ENCODE data around the gene NOTCH1.

Gene NOTCH1

DNA sequence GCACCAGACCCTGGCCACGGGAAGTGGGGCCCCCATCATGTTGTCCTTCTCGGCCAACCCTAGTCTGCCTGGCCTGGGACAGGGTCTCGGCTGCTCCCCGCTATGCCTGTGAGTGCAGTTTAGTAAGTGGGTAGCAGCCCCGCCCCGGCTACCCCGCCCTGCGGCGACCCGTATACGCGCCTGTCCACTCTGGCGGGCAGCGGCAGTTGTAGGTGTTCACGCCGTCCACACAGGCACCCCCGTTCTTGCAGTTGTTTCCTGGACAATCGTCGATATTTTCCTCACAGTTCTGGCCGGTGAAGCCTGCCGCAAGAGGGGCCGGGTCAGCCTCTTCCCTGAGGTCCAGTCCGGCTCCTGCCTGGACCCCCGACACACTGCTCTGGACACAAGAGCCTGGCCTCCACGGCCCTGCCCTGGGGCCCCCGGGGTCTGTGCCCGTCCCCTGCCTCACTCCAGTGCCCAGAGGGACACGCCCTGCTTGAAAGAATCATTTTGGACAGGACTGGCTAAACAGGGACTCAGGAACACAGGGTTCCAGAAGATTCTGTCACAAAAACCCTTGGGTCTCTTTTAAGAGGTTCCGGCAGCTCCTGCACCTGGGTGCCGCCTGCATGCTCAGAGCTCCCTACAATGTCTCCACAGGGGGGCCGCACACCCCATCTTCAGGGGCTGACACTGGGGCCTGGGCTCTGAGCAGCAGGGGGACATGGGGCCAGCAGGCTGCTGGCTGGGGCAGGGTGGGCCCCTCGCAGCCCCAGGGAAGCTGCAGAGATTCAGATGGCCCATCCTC, 26.4 kb downstream of the NOTCH1 start:
- in situ Hi-C loops (cut with HindIII; ENCODE audit: low sequenced_read_pairs), result no loop called here

DNA sequence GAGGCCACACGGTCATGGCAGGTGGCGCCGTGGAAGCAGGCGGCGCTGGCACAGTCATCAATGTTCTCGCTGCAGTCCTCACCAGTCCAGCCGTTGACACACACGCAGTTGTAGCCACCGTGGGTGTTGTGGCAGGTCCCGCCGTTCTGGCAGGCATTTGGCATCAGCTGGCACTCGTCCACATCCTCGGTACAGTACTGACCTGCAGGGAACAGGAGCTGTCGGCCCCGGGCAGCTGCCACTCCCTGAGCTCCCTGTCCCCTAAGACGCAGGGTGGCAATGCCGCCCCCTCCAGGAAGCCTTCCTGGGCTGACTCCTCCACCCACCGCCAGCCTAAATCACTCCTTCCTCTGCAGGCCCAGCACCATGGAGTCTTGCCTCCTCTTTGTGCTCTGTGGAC, 27.2 kb downstream of the NOTCH1 start:
- in situ Hi-C loops (cut with HindIII; ENCODE audit: low sequenced_read_pairs), result no loop called here

DNA sequence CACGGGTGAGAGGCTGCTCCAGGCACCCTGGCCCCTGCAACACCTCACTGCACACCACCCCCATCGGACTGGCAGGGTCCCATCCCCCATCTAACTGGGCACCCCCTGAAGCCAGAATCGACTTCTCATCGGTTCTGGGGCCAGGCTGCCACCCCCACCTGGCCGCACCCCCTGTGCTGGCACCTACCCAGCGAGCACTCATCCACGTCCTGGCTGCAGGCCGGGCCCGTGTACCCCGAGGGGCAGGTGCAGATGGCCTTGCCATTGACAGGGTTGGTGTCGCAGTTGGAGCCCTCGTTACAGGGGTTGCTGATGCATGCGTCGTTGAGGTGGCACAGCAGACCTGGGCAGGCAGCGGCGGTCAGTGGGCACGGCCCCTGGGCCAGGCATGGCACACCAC, 27.9 kb downstream of the NOTCH1 start:
- in situ Hi-C loops (cut with HindIII; ENCODE audit: low sequenced_read_pairs), result no loop called here

DNA sequence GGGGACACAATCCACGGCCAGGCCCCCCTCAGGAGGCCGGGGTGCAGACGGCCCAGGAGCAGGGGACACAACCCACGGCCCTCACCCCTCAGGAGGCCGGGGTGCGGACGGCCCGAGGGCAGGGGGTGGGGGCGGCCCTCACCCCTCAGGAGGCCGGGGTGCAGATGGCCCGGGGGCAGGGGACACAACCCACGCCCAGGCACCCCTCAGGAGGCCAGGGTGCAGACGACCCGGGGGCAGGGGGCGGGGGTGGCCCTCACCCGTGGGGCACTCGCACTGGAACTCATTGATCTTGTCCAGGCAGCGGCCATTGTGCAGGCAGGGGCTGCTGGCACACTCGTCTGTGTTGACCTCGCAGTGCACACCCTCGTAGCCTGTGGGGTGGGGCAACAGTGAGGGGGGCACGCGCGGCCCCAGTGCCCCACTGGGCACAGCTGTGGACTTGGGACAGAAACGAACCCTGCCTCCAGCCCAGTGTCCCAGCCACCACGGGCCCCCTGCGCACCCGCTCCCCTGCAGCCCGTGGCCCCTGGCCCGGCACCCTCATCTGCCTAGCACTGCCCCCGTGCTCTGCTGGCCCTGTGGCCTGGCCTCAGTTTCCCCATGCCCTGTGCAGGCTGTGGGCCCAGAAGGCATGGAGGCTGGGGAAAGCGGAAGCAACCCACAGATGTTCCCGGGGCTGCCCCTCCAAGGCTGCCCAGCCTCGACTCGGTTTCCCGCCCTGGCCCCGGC, 28.7 kb downstream of the NOTCH1 start:
- in situ Hi-C loops (cut with HindIII; ENCODE audit: low sequenced_read_pairs), result no loop called here

DNA sequence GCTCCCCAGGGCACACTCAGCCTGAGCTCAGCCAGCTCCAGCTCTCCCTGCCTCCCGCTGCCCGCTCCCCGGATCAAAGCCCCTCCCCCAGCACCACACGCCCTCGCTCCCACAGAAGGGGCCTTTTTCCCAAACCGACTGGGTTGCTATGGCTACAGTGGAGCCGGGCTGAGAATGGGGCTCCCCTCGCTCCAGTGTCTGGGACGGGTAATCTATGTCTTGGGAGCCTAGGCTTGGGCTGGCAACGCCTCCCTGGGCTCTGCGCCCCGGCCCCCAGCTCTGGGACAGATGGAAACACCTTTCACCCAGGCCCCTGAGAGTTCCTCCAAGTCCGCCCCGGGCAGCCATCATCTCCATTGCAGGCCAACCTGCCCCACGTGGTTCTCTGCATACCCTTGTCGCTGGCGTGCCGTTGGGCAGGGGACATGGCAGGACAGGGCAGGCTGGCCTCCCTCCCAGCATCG, 29.6 kb downstream of the NOTCH1 start:
- in situ Hi-C loops (cut with HindIII; ENCODE audit: low sequenced_read_pairs), result no loop called here

DNA sequence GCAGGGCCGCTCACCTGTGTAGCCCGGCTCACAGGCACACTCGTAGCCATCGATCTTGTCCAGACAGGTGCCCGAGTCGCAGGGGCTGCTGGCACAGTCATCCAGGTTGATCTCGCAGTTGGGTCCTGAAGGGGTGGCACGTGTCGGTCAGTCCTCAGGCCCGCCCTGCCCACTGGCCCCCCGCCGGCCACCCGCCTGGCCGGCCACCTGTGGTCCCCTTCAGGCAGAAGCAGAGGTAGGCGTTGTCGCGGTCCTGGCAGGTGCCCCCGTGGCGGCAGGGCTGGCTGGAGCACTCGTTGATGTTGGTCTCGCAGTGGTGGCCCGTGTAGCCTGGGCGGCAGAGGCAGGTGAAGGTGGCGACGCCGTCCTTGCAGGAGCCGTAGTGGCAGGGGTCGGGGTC, 30.6 kb downstream of the NOTCH1 start:
- in situ Hi-C loops (cut with HindIII; ENCODE audit: low sequenced_read_pairs), result no loop called here

DNA sequence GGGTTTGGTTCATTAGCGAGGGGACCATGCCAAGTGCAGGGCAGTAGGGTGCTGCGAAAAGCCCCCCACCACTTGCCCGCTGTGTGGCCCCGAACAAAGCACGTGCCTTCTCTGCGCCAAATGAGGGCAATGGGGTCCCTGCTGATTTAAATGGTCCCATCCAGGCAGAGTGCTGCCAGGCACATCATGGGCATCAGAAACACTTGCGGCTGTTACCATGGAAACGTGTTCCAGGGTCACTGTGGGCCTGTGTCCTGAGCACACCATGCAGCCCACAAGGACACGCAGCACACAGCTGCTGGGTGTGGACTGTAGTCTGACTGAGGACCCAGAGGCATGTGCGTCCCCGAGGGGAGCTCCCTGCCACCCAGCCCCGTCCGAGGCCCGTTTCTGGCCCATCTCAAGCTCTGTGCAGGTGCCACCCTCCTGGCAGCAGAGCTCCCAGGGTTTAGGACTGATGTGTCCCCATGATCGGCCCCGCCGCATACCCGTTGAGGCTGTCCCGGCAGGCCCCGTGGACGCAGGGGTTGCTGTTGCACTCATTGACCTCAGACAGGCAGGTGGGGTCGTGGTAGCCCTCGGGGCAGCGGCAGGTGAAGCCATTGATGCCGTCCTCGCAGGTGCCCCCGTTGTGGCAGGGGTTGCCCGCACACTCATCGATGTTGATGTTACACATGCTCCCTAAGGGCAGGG, 31.7 kb downstream of the NOTCH1 start:
- in situ Hi-C loops (cut with HindIII; ENCODE audit: low sequenced_read_pairs), result no loop called here

DNA sequence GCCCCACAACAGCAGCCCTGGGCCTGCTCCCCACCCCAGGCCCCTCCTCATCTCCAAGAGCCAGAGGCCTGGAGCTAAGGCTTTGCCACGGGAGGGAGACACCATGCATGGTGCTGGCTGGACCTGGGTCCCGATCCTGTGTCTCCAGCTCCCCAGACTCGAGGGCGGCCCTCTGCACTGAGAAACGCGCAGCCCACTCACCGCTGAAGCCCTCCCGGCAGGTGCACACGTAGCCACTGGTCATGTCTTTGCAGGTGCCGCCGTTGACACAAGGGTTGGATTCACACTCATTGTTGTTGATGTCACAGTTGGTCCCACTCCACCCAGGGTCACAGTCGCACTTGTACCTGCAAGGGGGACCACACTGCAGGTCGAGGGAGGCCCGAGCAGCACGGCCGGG, 32.7 kb downstream of the NOTCH1 start:
- in situ Hi-C loops (cut with HindIII; ENCODE audit: low sequenced_read_pairs), result no loop called here

DNA sequence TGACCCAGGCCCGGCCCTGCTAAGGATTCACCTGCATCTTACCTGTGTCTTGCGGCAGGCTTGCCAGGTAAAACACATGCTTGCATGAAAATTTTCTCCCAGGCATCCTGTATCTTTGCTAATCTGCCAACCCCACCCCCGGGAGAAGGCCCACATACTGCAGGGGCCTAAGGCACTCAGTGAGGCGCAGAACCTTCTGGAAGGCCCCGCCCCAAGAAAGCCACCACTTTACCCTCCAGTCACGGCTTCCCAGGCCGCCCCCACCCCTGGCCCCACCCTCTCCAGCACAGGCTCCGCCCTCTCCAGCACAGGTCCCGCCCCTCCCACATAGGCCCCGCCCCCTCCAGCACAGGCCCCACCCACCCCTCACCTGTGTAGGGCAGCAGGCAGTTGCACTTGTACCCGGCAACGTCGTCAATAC, 33.2 kb downstream of the NOTCH1 start:
- in situ Hi-C loops (cut with HindIII; ENCODE audit: low sequenced_read_pairs), result no loop called here

DNA sequence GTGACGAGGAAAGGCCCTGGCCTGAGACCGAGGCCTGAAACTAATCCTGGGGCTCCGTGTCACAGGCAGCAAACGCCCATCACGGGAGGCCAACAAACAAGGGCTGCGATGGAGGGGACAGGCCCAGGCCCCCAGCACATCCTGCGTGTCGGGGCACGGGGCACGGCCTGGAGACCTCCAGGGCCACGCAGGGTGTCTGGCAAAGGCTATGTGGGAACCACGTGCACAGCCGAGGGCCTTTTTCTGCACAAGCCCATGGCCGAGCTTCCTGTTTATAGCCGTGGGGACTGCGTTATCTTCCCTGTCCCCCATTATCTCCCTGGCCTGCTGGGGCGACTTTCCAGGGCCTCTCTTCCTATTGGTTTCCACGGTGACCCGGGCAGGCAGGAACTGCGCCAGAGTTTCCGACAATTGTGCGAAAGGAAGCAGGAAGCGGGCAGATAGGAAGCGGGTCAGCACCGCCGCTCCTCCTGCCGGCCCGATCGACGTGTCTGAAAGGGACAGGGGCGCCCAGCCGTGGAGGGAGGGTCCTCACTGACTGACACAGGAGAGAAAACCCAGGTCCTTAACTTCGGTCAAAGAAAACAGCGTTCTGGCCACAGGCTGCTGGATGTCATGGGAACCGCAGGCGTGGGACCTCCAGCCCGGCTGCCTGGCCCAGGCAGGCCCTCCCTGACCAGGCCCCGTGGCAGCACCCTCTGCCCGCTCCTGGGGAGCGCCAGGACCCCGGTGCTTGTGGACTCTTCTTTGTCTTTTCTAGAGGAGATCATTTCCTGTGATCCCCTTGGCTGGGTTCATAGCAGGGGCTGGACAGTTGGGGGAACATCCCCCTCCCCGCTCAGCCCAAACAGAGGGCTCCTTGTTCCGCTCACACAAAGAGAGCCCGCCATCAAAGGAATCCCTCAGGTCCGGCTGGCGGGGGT, 33.9 kb downstream of the NOTCH1 start:
- in situ Hi-C loops (cut with HindIII; ENCODE audit: low sequenced_read_pairs), result no loop called here

DNA sequence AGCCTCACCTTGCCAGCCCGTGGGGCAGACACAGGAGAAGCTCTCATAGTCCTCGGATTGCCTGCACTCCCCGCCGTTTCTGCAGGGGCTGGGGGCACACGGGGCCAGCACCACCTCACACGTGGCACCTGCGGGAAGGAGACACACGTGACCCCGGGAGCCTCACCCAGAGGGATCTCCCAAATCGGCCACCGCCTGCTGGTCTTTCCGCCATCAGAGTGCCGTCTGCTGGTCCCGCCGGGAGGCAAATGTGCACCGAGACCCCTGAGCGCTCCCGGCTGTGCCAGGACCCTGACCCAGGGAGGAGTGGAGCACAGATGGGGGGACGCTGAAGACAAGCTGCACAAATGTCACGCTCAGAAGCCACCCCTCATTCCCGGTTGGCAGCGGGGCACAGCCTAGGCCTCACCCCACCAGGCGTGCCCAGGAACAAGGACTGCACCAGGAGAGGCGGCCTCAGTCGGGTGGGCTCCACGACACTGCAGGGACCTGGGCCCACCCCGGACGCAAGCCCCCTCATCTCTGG, 34.6 kb downstream of the NOTCH1 start:
- in situ Hi-C loops (cut with HindIII; ENCODE audit: low sequenced_read_pairs), result no loop called here

DNA sequence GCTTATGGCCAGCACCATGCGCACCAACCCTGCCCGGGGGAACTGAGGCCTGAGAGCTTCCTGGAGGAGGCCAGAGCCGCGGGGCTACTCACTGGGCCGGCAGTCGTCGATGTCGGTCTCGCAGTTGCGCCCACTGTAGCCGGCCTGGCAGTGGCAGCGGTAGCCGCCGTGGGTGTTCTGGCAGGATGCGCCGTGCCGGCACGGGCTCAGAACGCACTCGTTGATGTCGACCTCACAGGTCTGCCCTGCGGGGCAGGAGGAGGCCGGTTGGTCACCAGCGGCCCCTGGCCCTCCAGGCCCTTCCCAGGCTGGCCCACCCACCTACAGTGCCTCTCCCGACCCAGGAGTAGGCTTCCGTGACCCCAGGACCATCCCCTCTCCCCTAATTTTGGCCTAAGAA, 35.3 kb downstream of the NOTCH1 start:
- in situ Hi-C loops (cut with HindIII; ENCODE audit: low sequenced_read_pairs), result no loop called here

DNA sequence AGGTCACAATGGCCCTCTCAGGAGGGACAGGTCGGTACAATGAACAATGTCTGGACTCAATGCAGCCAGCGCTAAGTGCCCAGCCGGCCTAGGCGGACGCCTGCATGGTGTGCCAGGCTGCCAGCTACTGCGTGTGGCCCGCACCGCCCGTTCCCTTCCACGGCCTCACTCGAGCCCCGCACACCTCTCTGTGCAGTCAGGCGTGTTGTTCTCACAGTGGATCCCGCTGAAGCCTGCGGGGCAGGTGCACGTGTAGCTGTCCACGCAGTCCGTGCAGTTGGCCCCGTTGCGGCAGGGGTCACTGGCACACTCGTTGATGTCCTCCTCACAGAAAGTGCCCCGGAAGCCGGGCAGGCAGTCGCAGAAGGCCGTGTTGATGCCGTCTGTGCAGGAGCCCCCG, 36.3 kb downstream of the NOTCH1 start:
- in situ Hi-C loops (cut with HindIII; ENCODE audit: low sequenced_read_pairs), result no loop called here

DNA sequence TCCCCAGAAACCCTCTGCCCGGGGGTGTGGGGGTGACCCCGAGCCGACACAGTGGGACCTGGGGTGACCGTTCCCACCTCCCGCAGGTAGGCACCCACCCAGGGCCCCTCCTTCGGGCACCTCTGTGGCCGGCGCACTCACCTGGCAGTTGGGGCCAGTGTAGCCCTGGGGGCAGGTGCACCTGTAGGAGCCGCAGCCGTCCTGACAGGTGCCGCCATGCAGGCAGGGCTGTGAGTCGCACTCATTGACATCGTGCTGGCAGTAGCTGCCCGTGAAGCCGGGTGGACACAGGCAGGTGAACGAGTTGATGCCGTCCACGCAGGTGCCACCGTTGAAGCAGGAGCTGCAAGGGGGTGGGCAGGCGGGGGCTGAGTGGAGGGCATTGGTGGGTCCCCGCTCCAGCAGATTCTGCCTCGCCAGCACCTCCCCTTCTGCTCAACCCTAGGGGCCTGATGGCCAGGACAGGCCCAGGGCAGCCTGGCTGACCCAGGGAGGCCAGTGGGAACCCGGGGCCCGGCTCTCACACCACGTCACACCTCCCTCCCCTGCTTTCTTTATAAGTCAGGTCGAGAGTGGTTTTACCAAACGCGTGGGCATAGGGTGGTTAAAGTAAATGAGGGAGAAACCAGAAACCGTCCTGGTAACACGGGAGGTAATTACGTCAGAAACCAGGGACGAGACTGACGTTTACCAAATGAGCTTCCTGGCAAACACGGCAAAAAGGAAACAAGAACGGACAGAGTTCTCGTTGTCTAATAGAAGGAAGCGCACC, 36.9 kb downstream of the NOTCH1 start:
- in situ Hi-C loops (cut with HindIII; ENCODE audit: low sequenced_read_pairs), result no loop called here

DNA sequence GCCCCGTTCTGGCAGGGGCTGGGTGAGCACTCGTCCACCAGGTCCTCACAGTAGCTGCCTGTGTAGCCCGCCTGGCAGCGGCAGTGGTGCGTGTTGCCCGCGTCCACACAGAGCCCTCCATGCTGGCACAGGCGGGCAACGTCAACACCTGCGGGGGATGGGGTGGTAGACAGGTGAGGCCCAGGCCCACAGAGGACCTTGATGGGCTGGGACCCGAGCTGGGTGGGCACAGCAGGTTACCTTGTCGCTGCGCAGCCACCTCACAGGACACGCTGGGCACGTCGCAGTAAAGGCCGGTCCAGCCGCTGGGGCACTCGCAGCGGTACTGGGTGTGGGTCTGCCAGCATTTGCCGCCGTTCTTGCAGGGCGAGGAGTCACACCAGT, 37.9 kb downstream of the NOTCH1 start:
- in situ Hi-C loops (cut with HindIII; ENCODE audit: low sequenced_read_pairs), result no loop called here

DNA sequence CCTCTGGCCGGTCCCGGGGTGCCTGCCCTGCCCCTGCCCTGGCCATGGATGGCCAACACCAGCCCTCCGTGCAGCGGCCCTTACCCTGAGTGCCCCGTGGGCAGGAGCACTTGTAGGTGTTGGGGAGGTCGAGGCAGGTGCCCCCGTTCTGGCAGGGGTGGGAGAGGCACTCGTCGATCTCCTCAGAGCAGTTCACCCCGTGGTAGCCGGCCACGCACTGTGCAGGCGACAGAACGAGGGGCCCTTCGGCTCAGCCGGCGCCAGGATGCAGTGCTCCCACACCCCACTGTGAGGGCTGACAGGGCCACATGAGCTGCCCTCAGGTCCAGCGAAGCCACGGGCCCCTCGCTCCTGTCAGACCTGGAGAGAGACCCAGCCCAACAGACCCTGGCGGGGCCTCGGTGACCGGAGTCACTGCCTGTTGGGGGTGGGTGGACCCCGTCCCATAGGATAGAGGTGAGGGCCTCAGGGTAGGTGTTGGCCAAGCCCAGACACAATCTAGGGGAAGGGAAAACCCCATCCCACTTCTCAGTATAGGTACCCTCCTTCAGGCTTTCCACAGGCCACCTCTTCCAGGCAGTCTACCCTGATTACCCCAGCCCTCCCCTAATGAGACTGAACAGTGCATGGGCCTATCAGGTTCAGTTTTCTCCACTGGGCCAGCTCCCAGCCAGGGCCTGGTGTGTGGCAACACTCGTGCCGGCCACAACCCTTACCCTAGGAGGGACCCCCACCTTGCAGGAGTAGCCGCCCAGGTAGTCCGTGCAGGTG, 38.4 kb downstream of the NOTCH1 start:
- in situ Hi-C loops (cut with HindIII; ENCODE audit: low sequenced_read_pairs), result no loop called here

DNA sequence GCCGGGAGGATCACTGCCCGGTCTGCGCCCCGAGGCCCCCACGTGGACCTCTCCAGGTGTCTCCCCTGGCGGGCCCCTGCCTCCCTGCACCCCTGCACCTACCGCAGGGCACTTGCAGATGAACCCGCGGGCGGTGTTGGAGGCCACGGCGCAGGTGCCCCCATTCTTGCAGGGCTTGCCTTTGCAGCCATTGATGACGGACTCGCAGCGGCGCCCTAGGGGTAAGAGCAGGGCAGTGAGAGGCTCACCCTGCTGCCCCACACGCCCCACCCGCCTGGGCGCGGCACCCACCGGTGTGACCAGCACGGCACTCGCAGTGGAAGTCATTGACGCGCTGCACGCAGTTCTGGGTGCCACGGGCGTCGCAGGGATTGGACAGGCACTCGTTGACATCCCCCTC, 39.4 kb downstream of the NOTCH1 start:
- in situ Hi-C loops (cut with HindIII; ENCODE audit: low sequenced_read_pairs), result no loop called here

DNA sequence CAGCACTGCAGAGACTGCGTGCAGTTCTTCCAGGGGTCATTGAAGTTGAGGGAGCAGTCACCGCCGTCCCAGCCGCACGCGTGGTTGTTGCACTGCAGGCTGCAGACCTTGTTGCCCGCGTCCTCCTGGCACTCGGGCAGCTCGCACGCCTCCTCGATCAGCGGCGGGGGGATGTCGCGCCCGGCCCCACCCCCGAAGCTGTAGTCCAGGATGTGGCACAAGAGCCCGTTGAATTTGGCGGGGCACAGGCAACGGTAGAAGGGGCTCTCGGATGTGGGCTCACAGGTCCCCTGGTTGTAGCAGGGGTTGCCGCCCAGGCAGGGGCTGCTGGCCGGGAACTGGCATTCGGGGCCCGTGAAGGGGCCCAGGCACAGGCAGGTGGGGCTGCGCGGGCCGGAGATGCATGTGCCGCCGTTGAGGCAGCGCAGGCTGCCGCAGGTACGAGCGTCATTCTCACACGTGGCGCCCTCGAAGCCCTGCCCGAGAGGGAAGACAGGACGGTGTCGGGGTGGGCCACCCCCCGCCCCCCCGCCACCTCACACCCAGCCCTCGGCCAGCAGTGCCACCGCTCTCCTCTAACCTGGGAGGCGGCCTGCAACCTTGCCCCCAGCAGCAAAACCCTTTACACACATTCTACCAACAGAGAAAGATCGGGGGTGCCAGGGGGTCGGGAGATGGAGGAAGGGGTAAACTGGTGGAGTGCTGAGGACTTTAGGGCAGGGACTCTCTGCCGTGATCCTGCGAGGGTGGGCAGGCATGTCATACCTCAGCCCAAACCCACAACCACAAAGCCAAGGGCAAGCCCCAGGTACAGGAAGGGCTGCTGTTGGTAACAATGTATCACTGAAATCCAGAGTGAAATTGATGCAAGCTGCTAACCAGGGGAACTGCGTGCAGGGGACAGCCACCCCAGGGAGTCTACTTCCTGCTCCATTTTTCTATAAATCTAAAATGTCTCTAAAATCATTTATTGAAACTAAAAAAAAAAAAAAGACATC, 40.1 kb downstream of the NOTCH1 start:
- in situ Hi-C loops (cut with HindIII; ENCODE audit: low sequenced_read_pairs), result no loop called here

Data from DLD1 (cell line).